CMK (cell line): ENCODE results near the gene CDH23.

Experiments used
- DNase-seq: peaks from one replicate; pipeline ENCODE4 v3.0.0-alpha.2; 2010; ENCODE audit warnings: low read depth

CDH23 gene

DNA sequence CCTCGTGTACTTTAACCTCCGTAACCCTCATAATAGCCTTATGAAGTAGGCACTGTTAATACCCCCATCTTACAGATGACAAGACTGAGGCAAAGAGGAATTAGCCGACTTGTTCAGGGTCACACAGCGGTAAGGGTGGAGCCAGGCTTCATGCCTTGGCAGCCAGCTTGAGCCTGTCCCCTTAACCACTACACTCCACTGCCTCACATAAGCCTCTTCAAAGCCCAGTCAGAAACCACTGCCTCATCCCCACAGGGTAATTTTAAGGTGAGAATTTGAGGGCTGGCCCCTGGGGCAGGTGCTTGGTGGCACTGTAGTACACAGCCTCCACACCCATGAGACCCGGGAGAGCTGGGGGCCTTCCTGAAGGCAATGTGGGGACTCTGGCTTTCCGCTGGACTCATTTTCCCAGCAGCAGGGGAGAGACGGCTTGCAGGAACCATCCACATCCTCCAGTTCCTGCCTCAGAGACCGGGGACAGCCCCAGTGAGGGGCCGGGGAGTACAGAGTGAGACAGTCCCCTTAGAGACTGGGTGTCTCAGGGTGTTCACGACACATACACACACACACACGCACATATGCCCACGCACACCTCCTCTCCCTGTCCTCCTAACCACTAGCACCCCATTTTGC is 330.5 kb downstream of the CDH23 start:
- DNase-seq, result no peak

GRCh38 chr10:71727738-71728737 is 331.3 kb downstream of the CDH23 start:
- DNase-seq, result no peak

GRCh38 chr10:71729161-71729636 is 332.5 kb downstream of the CDH23 start:
- no peak for DNase-seq

- DNase-seq, result no peak
Observed at GRCh38 chr10:71731791-71732190, 335.1 kb downstream of the CDH23 start.

DNA sequence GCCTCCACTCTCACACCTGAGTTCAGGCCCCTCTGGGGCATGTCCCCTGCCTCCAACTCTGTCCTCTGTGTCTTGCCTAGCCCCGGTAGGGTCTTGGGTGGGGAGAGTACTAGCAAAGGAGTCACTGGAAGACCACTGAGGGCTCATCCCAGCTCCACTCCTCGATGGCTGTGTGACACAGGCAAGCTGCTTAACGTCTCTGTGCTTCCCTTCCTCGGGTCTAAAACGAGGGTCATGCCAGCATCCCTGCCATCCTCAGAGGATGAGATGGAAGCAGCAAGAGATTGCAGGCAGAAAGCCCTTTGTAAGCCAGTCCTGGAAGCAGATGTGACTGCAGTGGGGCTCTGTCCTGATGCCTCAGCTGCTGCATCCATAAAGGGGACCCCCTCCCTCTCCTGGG is 338.1 kb downstream of the CDH23 start:
- DNase-seq, result no peak

DNA sequence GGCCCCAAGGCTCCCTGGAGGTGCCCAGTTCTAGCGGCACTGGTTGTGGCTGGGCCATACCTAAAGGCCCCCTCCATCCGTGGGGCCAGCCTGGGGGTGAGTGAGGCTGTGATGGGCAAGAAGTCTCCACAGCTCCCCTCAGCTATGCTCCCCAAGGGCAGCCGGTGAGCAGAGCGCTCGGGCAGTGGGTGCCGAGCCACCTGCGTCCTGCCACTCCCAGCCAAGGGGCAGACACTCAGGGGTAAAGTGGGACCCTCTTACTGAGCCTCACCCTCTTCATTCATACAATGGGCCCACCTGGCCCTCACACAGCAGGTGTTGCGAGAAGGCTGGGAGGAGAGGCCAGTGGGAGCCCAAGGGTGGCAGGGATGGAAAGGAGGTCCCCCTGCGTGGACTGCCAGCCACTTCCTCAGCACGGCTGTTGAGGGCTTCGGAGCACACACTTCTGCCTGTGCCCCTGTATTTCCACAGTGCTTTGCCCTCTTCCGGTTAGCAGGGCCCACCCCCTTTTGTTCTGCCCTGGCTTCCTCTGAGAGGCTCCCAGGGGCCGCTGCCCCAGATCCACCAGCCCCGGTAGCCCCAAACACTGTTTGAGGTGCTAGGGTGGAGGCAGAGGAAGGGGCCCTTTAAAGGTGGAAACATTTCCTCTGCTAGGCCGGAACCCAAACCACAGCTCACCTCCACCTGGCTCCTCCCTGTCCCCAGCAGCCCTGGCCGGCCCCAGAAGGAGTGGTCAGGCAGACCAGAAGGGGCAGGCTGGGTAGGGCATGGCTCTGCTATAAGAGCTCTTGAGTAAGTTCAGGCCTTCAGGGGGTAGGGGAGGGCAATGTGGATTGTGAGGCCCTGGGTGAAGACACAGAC is 339.2 kb downstream of the CDH23 start:
- peak; percentile 65 for DNase-seq

GRCh38 chr10:71736570-71736952 is 339.8 kb downstream of the CDH23 start:
- DNase-seq, result no peak

DNA sequence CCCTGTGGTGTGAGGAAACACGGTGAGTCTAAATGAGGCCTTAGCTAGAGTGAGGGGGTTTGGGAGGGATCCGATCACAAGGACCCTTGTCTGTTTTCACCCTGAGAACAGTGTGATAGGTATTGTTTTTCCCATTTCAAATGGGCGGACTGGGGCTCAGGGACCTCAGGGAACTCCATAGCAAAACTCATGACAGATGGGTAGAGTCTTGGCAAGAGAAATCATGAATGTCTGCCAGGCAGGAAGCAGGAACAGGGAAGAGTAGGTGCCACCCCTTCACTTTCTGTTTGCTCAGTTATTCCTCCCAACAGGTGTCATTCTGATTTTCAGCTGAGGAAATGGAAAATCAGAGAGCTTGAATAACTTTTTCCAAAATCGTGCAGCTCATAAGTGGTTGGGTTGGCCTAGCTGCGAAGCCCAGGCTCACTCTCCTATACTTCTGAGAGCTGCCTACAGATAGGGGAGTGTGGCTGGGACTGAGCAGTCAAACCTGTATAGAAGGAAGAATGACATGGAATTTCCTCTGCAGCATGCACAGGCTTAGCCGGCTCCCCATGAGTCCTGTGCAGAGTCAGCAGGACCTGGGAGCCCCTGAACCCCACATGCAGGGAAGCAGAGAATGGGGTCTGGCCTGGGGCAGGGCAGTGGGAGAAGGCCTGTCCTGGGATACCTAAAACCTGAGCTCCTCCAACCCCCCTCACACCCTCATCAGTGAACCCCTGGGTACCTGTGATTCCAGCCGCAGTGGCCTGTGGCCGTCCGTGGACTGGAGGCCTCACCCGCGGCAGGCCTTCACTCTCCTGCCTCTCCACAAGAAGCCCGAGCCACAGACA is 340.5 kb downstream of the CDH23 start:
- no peak for DNase-seq

- no peak for DNase-seq
Observed at GRCh38 chr10:71737834-71738197, 341.1 kb downstream of the CDH23 start.

DNA sequence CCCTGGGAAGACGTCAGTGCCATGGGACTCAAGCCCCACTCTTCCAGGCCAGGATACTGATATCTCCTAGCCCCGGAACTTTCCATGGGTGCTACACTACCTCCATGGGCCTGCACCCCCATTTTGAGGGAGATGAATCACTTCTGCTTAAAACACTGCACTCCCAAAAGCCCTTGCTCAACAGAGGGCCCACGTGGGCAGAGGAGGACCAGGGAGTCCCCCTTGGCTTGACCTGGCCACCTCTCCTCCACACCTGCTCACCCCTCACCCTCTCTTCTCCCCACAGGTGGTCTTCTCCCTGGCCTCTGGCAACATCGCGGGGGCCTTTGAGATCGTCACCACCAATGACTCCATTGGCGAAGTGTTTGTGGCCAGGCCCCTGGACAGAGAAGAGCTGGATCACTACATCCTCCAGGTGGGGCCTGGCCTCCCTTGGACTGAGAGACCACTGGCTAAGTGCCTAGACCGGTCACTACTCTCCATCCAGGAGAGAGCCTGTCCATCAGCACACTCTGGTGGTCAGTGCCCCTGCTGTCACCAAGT is 342.7 kb downstream of the CDH23 start:
- no peak for DNase-seq

DNA sequence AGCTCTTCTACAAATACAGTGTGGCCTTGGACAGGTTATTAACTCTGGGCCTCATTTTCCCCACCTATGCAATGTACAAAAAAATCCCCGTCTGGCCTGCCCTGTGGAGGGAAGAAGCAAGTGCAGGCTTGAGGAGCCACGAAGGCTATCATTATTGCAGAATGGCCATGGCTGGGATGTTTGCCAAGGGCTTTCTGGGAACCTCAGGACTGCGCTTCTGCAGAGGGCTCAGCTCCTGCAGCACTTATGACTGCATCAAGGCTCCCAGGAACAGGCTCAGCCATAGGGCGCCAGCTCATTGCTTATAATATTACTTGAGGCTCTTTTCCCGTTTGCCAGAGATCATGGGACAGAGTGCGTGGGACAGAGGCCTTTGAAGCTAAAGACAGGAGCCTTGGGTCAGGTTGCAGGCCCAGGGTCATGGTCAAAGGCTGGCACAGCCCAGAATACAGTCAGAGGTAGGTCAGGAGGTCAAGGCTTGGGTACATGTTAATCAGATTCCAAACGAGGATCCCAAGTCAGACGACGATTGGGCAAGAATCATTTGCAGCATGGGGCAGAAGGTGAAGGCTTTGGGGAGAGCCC is 343.4 kb downstream of the CDH23 start:
- no peak for DNase-seq

- DNase-seq, result no peak
Observed at GRCh38 chr10:71741029-71741428, 344.3 kb downstream of the CDH23 start.

DNA sequence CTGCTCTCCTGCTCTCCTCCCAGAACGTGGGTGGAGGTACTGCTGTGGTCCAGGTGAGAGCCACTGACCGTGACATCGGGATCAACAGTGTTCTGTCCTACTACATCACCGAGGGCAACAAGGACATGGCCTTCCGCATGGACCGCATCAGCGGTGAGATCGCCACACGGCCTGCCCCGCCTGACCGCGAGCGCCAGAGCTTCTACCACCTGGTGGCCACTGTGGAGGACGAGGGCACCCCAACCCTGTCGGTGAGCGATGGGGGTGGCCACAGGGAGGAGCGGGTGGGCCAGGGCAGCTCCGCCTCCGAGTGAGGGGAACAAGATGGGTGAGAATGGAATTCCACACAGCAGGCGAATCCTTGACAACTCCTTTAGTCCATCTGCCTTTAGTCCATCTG is 345.0 kb downstream of the CDH23 start:
- DNase-seq, result no peak

DNA sequence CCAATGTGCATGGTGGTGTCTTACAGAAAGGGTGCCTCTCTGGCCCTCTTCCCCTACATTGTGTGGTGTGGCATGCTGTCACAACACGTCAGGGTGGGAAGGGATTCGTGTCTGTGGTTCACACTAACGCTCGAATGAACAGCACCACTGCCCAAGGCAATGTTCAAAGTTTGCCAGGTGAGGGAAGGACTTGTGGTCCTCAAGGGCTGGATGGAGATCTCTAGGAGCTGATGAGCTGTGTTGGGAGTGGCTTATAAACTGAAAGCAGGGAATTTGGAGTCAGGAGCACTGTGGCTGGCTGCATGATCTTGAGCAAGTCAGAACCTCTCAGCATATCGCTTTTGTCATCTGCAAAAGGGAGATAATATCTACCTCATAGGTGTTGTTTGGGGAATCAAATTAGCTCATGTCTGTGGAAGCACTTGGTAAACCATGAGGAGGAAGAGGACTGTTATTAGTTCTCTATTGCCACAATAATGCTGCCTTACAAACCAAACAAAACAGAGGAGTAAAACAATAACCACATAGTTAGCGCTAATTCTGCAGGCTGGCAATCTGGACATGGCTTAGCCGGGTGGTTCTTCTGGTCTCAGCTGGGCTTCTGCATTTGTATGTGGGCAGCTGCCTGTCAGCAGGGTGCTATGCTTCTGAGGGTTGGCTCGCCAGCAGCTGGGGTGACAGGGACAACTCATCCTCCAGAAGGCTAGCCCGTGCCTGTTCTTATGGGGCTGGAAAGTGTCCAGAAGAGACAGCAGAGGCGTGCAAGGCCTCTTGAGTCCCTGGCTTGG is 345.8 kb downstream of the CDH23 start:
- DNase-seq, result no peak

- DNase-seq, result no peak
Observed at GRCh38 chr10:71743089-71743838, 346.5 kb downstream of the CDH23 start.

- DNase-seq, result no peak
Observed at GRCh38 chr10:71743866-71744265, 347.1 kb downstream of the CDH23 start.

- no peak for DNase-seq
Observed at GRCh38 chr10:71744897-71745663, 348.4 kb downstream of the CDH23 start.

DNA sequence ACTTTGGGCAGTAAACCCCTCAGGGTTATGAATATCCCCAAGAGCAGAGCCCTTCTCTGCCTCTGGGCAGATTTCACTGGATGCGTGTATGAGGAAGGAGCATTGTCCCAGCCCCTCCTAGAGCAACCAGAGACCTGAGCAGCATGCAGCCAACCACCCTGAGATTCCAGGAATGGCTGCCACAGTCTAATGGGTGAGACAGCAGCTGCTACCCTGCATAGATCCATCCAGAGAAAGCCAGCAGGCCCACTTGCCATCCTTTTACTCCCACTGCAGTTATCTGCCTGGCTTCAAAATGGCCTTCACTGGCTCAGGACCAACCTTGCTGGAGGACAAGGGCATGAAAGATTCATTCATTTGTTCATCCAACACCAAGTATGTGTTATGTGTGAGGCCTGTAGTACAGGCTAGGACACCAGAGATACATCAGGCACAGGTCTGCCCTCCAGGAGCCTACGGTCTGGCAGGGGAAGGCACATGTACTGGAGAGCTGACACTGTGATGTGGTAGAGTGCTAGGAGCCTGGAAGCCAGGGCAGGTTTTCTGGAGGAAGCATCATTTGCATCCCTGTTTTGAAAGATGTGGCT is 349.0 kb downstream of the CDH23 start:
- DNase-seq, result no peak
